Measurements from ENCODE around the gene CTU2. TPM values are rescaled to one million over a fixed set of nuclear protein-coding genes. Genes with fewer than 3 reads are reported as not detected.
"Not testable (repeated sequence)": the region's sequence is repeated elsewhere in the genome, so short reads cannot be mapped to it uniquely, and the experiment has no call there.

CTU2 gene
- polyA plus RNA-seq (ENCODE audit: insufficient read length in 12 of 12), result 10 to 100 TPM in 5 of 12 donors, 1 to 10 TPM in 5, not detected in 2; 8.5 to 13.1 (median 10.1) TPM
- long read RNA-seq, donor 1, partial matches to known transcripts, result 0 of 1 reads
- long read RNA-seq, donor 1, other reads (novel, unspliced or antisense), result 0 of 1 reads
- long read RNA-seq, donor 2, transcript CTU2-202 (15 exons, 1,751 nt), result major isoform, 6 of 6 reads
- long read RNA-seq, donor 2, partial matches to known transcripts, result 0 of 6 reads
- long read RNA-seq, donor 2, other reads (novel, unspliced or antisense), result 0 of 6 reads
- long read RNA-seq, donor 3, partial matches to known transcripts, result 6 of 6 reads
- long read RNA-seq, donor 3, other reads (novel, unspliced or antisense), result 0 of 6 reads
- long read RNA-seq, donor 4, result 0 reads
- long read RNA-seq, donor 5, partial matches to known transcripts, result 0 of 3 reads
- long read RNA-seq, donor 5, other reads (novel, unspliced or antisense), result 0 of 3 reads
- long read RNA-seq, donor 6, partial matches to known transcripts, result 0 of 4 reads
- long read RNA-seq, donor 6, other reads (novel, unspliced or antisense), result 0 of 4 reads
- long read RNA-seq, donor 7, partial matches to known transcripts, result 0 of 3 reads
- long read RNA-seq, donor 7, other reads (novel, unspliced or antisense), result 0 of 3 reads
- long read RNA-seq, donor 8, transcript CTU2-202 (15 exons, 1,751 nt), result major isoform, 6 of 6 reads
- long read RNA-seq, donor 8, partial matches to known transcripts, result 0 of 6 reads
- long read RNA-seq, donor 8, other reads (novel, unspliced or antisense), result 0 of 6 reads
- long read RNA-seq, donor 9, partial matches to known transcripts, result 0 of 1 reads
- long read RNA-seq, donor 9, other reads (novel, unspliced or antisense), result 0 of 1 reads
- long read RNA-seq, donor 10, transcript CTU2-202 (15 exons, 1,751 nt), result major isoform, 5 of 6 reads
- long read RNA-seq, donor 10, partial matches to known transcripts, result 0 of 6 reads
- long read RNA-seq, donor 10, other reads (novel, unspliced or antisense), result 0 of 6 reads
- long read RNA-seq, donor 11, transcript CTU2-202 (15 exons, 1,751 nt), result major isoform, 6 of 7 reads
- long read RNA-seq, donor 11, partial matches to known transcripts, result 0 of 7 reads
- long read RNA-seq, donor 11, other reads (novel, unspliced or antisense), result 0 of 7 reads

DNA sequence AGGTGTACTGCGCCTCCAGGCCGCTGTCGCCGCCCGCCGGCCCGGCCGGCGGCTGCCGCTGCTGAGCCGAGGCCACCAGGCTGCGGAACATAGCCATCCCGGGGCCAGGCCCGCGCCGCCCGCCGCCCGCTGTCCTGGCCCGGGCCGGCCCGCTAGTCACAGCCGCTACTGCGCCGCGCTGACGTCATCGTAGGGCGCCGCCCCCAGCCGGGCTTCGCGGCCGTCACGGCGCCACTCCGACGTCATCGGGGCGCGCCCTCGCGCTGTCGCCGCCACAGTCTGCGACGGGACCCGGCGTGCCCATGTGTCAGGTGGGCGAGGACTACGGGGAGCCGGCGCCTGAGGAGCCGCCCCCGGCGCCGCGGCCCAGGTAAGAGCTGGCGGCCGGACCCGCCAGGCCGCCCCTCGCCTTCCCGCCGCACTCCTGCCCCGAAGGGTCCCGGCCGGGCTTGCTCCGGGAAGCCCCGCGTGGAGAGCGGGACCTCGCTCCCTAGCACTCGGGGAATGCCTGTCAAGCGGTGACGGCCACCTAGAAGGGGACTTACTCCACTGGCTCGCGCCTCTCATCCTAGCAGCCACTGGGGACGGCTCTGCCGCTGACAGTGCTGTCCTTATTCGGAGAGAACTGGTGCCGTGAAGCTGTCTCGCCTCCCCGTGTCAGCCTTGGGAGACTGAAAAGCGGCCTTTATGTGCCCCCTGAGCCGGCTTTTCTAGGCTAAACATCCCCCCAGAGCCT, at the start of gene CTU2, which contains the start of gene RNF166:
Gene CTU2 (plus strand): TSS at position 275 of the 736 bp plus-strand sequence. CDS start 28 bp downstream, at position 303.
Gene RNF166 (minus strand): TSS at position 180 of the 736 bp plus-strand sequence. CDS start 83 bp downstream, at position 97.
- peak; percentile 89 for DNase-seq

DNA sequence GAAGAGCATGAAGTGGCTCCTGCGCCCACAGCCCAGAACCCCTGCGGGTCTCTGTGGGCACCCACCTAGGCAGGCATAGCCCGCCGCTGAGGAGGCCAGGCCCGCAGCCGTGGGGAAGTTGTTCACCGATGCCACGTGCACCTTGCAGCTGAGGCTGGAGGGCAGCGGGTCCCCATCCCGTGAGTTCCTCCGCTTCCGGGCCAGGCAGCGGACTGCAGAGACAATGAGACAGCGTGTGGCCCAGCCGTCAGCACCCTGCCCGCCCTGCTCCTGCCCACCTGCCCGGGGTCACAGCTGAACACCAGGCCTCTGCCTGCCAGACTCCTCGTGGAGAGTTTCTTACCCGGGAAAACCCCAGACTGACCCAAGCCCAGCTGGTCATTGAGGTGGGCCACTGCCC, 48.9 kb upstream of the CTU2 start:
- DNase-seq, result no peak

DNA sequence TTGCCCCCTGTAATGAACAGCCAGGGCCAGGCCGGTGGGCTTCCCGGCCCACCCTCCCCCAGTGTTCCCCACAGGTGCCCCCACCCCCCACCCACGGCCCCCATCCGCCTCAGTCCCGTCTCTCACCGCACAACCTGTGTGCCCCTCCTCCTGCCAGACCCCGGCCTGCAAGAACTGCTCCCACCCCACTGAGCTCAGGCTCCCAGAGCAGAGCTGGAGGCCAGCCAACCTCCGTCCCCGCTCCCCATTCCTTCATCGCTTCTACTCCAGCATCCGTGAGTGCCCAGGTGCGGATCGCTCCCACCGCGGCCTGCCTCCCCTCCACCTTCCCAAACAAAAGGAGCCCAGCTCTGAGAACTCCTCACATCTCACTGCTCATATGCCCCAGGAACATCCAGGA, 47.6 kb upstream of the CTU2 start:
- DNase-seq, result no peak

DNA sequence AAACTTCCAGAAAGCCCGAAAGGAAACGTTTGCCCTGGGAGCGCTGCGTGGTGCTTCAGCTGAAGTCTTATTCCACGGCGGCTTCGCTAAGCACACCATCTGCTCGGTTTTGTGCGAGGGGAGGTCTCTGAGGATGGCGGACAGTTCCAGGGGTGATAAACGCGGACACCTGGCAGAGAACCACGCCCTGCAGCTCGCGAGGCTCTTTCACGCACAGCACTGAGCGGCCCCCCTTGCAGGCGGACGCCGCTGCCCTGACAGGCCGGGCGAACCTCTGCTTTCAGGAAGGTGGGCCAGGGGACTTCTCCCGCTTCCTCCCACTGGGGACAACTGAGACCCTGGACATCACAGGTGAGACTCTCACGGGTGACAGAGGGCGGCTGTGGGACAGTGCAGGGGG, 47.1 kb upstream of the CTU2 start:
- no peak for DNase-seq

DNA sequence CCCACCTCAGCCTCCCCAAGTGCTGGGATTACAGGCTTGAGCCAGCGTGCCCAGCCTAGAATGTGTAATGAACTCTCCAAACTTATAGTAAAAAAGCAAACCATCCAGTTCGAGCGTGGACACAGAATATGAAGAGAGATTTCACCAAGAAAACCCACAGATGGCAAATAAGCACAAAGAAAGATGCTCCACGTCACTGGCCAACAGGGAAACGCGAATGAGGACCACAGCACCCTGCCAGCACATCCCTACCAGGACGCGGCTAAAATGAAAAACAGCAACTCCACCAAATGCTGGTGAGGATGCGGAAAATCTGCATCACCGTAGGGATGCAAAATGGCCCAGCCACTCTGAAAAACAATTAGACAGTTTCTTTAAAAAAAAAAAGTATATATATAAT, 44.8 kb upstream of the CTU2 start:
- no peak for DNase-seq

DNA sequence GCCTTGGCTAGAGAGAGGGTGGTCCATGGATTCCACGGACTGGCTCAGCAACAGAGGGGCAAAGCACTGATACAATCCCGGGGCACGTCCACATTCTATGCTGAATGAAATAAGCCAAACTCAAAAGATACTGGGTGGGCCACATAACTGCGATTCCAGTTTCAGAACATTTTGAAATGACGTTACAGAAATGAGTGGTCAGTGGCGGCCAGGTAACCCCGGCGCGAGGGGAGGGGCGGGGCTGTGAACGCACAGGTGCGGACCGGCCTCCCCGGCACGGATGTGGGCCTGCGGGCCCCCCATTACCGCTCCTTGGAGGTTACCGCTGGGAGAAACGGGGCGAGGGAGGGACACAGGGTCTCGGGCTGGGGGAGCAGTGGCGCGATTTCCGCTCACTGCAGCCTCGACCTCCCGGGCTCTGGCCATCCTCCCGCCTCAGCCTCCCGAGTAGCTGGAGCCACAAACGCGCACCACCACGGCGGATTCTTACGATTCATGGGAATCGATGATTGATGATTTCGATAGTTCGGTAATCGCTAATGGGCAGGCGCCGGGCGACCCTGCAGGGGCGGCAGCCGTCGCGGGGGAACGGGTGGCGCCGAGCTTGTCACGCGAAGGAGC, 44.0 kb upstream of the CTU2 start:
- no peak for DNase-seq

DNA sequence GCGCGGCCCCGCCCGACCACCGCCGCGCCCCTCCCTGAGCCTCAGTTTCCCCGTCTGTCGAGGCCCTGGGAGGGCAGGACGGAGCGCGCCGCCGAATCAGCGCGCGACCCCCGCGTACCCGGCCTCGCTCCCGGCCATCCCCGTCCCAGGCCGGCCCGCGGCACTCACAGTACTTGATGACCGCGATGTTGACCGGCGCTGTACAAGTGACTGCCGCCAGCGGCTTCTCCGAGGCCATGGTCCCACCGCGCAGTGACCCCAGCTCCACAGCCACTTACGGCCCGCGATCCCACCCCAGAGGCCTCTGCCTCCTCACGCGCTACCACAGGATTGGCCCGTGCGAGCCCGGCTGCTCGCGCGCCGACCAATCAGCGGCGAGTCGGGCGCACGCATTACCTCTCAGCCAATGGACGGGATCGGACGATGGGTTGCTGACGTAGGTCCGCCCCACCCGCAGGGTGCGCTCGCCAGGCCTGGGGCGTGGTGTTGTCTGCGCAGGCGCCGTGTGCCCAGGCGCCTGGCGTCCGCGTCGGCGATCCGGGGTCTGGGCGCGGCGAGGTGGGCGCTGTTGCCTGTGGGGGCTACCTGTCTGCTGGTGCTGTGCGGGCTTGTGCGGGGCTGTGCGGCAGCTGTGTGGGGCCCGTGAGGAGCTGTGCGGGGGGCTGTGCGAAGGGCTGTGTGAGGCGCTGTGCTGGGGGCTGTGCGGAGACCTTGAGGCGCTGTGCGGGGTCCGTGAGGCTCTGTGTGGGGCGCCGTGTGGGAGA, 43.3 kb upstream of the CTU2 start, which contains the start of gene MVD:
Gene MVD (minus strand): TSS at position 249 of the 764 bp plus-strand sequence. CDS start 11 bp downstream, at position 238.
- peak; percentile 98 for DNase-seq

DNA sequence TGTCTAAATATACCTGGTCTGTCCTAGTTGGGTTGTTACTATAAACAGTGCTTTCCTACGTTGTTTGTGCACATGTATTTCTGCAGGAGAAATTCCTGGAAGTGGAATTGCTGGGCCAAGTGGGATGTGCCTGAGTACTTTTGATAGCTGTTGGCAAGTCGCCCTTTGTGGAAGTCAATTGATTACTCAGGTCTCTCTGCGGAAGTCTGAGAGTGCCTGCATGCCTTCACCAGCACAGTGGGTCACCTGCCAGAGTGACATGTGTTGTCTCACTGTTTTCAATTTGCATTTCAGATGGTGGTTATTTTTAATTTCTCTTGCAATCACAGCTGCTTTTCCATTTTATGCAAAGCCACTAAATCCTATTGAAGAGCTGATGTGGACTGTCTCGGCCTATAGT, 41.2 kb upstream of the CTU2 start:
- no peak for DNase-seq

DNA sequence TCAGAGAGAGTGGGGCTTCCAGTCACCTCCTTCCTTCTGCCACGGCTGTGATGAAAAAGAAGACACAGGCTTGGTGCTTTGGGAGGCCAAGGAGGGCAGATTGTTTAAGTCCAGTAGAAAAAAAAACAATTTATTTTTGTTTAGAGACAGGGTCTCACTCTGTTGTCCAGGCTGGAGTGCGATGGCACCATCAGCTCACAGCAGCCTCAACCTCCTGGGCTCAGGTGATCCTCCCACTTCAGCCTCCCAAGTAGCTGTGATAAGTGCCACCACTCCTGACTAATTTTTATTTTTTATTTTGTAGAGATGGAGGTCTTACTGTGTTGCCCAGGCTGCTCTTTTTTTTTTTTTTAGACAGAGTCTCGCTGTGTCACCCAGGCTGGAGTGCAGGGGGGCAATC, 40.7 kb upstream of the CTU2 start:
- DNase-seq, result no peak

DNA sequence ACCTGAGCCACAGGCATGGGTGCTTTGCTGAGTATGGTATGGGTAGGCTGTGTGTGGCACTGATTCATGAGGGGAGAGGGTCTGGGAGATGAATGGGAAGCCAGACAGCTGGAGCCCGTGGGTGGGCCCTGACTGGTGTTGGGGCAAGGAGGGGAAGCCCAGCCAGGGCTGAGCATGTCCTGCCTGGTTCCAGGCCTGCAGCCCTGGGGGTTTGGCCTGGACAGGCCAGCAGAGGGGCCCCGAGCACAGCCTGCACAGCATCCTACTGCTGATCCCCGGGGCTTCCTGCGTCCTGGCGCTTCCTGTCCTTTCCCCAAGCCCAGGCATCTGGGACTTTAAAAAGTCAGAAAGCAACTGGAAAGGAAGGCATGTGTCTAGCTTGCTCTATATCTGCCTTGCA, 38.8 kb upstream of the CTU2 start:
- DNase-seq, result no peak

DNA sequence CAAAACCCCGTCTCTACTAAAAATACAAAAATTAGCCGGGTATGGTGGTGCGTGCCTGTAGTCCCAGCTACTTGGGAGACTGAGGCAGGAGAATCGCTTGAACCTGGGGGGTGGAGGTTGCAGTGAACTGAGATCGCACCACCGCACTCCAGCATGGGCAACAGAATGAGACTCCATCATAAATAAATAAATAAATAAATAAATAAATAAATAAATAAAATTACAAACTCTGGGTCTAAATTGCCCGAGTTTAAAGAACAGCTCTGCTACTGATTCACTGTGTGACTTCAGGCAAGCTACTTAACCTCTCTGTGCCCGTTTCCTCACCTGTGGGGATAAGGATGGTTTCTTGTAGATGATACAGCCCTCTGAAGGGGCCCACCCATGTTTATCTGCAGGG, 36.8 kb upstream of the CTU2 start:
- DNase-seq, result not testable (repeated sequence)

DNA sequence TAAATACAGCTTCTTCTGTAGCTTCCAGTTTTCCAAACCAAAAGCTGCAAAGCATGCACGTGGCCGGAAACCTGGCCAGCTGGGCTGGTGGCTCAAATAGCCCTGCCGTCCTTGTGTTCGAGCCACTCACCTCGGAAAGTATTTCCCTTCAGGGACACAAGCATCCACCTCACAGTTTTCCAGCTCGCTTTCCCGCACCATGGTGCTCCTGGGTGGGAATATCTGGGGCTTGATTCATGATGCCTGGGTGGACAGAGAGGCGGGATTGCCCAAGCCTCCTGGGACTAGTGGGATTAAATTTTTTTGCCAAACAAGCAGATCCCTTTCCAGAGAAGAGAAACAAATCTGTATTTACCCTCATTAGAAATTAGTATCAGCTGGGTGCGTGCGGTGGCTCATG, 36.3 kb upstream of the CTU2 start:
- DNase-seq, result no peak

DNA sequence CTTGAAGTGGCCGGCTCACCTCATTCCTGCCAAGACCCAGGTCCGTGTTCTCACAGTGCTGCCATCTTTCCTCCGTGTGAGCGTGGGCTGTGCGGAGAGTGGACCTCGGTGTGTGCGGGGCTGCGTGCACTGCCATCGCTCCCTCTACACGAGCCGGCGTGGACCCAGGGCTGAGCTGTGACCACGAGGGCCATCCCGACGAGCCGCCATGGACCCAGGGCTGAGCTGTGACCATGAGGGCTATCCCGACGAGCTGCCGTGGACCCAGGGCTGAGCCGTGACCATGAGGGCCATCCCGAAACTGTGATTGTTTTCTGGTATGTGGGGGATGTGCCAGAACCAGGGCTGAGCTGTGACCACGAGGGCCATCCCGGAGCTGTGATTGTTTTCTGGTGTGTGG, 34.5 kb upstream of the CTU2 start:
- DNase-seq, result no peak

DNA sequence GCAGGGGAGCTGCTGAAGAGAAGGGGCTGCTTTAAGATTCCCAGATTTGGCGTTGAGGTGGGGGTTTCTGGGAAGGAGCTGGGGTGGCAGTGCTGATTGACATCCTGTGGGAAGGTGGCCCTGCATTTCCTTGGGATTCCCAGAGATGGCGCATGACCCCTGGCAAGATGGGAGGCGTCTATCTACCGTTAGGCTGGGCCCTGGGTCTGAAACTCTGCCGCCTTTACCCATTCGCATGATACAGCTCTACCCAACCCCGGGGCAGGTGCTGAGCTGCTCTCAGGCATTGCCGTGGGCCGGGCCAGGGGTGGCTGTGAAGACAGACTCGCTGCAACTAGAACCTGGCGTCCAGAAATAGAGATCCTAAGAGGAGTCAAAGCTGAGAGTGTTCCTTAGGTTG, 33.5 kb upstream of the CTU2 start:
- no peak for DNase-seq

DNA sequence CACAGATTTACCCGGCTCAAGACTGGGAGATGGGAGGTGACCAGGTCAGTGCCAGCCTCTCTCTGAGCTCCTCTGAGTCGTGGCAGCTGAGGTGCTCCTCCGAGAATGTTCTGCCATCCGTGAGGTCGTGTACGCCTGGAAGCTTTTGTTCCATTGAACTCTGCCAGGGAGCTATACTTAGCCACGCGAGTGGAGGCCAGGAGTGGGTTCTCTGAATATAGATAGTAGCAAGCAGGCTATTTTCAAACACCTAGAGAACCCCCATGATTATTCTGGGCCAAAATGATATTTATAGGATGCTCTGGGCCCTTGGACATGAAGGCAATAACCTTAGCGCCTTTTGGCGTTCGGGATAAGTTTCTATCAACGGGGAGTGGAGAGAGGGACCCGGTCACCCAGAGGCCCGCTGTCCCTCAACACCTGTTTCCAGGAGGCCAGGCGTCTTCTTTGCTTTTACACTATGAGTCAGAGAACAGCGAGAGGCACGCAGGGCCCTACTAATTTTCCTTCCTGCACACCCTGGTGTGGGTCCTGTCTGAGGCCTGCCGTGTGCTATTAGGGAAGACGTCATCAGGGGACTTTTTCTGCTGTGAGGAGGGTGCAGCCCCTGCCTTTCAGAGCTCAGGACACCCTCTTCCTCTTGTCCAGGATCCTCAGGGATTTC, 32.5 kb upstream of the CTU2 start:
- no peak for DNase-seq

DNA sequence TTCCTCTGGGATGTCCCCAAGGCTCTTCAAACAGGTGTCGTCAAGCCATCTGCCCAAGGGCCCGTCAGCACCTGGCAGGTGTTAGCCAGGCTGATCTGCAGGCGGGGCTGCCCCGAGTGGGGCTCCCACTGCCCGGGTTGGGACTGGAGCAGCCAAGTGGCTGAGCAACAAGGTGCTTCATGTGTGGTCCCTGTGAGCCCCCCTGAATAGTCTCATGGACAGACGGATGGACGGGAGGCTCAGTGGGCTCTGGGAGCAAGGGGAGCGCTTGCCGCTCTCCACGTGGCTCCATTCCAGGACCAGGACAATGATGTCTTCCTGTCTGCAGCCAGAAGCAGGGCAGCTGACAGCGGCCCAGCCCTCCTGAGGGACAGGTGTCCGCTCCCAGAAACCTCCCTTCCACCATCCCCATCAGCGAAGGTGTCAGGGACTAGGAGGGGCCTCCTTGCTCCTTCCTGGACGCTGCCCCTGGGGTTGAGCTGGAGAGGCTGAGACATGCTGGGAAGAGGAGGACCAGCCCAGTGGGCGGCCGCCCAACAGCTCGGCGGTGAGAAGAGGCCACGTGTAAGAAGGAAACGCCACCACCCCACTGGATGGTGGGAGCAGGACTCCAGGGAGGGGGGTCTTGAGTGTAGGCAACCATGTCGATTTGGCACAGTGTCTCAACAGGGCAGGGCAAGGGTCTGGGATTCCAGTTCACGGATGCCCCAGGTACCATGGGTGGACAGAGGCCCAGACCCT, 29.6 kb upstream of the CTU2 start:
- DNase-seq, result no peak

DNA sequence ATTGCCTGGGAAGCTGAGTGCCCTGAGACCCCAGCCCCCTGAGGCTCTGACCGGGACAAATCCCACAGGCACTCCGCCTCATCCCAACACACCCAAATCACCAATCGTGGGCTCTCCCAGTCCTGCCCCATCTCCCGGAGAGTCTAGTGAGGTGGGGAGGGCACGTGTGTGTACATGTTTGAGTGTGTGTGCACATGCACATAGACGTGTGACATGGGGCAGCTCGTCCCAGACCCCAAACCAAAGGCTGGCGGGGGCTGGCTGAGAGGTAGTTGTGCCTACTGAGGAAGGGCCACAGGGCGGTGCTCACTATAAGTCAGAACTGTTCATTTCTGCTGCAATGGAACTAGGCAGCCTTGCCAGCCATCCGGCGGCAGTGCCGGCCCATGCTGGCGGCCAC, 28.6 kb upstream of the CTU2 start:
- no peak for DNase-seq

DNA sequence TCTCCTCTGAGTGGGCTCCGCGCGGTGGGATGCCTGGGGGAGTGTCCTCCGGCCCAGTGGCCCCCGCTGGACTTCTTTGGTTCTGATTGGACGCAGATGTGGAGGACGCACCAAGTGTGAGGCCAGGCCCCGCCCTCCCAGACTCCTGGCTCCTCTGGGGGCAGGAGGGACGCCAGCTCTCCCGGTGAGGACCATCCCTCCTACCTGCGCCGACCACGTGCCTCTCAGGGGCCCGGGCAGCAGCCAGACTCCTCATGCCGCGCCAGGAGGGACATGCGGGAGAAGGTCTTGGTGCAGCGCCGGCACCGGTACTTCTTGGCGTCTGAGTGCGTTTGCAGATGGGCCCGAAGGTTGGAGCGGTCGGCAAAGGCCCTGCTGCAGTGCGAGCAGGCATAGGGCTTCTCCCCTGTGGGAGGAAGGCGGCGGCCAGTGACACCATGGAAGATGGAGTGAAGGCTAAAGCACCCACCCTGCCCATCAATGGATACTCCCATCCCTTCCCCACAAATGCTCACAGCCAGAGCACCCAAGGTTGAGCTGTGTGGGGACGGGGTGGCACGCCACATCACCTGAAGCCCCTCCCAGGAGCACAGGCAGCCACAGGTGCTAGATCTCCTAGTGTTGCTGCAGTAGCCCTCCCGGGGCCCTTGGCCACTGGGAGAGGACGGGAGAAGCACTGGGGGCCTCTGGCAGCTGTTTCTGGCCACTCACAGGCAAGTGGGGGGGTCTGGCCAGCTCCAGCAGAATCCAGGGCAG, 27.9 kb upstream of the CTU2 start:
- DNase-seq, result no peak

Measured in muscle of arm (tissue), 14 donors.